Stimulated activated CD8-positive, alpha-beta memory T cell treated with anti-CD3 and anti-CD28 coated beads, Interleukin-12 subunit alpha, Interleukin-12 subunit beta, amount 100 ng/mL, for 24 hours (primary cell): ENCODE results near the gene FUCA2.
"Not testable (repeated sequence)": the region's sequence is repeated elsewhere in the genome, so short reads cannot be mapped to it uniquely, and the experiment has no call there.

Experiments
- DNase-seq: peaks from one replicate; pipeline ENCODE4 v3.0.0-alpha.2; 2020; ENCODE audit errors: extremely low read depth

Gene FUCA2

DNA sequence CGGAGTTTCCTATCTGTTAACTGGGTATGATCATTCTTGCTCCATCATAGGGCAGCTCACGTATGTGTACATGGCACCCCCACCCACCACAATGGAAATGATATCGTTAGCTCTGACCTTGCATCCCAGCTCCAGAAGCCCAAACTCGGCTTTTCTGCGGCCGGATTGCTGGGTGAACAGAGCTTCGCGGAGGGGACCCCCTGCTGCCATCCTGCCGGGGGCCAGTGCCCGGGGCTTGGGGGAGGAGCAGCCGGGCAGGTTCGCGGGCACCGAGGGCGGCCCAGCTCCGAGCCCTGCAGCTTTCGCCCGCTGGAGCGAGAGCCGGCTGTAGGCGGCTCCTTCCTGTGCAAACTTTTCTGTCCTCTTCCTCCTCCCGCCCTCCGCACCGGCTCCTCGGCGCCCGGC, 24.9 kb upstream of the FUCA2 start:
- DNase-seq: no peak

DNA sequence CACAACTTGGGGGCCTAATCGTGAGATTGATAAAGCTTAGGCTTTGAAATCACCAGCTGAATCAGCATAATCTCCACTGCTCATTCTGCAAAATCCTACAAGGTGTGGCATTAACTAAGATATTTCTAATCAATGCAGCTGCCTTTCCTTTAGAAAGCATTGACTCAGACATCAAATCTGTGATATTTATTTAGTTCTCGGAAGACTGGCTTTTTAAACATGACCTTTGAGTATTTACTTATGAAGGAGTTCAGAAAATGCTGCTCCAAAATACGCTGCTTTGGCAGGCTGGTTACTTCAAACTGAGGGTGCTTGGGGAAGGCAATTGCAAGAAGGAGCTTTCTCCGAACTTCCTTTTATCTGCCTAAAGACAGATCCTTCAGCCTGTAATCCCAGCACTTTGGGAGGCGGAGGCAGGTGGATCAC, 23.7 kb upstream of the FUCA2 start:
- no peak for DNase-seq

DNA sequence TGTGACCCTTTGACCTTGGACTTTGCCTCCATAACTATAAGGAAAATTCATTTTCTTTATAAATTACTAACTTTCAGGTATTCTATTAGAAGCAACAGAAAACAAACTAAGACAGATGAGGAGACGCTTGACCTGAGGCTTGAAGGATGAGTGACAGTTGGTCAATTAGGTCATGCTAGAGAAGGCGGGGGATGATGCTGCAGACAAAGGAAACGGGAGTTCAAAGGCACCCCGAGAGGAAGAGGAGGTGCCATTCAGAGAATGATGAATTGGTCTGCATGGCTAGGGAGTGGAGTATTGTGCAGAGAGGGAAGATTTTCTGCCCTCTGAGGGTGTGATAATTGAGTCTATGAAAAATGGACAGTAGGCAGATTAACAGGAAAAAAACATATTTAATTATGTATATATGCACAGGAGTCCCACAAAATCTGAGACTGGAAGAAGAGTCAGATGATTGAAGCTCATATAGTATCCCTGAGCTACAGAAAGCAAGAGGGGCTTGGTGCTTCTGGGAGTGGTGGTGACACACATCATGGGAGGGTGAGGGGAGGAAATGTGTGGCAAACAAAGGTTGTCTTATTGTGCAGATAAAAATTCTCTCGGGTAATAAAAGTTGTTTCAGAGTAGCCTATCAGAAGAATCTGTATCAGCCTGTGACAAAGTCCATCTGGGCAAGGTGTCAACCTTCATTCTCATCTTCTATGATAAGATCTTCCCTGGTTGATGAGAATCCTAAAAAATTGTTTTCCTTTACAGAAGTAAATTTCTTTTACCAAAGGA, 20.4 kb upstream of the FUCA2 start:
- no peak for DNase-seq

DNA sequence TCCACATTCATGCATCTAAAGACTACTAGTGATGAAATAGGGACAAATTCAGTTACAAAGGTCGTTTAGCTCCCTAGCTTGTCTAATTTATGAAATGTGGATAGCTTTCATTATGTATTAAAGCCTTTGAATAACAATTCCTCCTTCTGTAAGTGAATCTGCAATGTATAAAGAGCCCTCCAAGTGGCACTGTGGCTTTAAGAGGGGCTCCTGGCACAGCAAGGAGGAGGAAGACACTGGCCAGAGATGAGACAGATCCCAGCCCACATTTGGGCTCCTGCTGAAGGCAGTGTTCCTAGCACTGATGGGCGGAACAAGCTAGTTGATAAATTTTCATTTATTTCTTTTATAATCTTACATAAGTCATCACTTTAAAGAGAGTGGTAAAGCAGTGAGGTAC, 17.6 kb upstream of the FUCA2 start:
- DNase-seq: no peak

DNA sequence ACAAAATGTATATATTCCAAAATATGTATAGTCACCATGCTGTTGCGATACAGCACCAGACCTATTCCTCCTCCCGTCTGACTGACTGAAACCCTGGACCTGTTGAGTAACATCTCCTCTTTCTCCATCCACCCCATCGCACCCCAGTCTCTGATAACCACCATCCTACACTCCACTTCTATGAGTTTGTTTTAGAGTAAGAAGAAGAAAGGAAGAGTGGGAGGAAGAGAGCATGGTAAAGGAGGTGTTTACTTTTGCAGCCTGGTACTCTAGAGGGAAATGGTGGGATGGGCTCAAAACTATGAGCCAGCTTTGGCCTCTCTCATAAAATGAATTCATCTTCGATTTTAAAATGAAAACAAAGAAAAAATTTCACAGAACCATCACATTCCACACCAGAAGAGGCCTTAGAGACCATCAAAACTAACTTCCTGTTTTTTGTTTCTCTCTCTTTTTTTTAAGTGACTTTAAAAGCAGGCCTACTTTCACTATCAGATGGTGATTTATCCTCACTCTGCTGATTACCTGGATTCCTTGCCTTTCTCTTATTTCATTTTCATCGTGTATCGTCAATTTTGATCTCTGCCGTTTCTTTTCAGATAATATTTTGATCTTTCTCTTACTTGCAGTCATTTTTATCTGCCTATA, 16.8 kb upstream of the FUCA2 start:
- DNase-seq: no peak

DNA sequence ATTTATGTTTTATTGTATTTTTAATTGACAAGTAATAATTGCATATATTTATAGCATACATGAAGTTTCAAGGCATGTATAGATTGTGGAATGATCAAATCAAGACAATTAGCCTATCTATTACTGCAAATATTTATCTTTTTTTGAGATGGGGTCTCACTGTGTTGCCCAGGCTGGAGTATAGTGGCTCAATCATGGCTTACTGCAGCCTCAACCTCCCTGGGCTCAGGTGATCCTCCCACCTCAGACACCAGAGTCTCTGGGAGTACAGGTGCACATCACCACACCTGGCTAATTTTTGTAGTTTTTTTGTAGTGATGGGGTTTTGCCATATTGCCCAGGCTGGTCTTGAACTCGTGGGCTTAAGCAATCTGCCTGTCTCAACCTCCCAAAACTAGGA, 16.2 kb upstream of the FUCA2 start:
- no peak for DNase-seq

DNA sequence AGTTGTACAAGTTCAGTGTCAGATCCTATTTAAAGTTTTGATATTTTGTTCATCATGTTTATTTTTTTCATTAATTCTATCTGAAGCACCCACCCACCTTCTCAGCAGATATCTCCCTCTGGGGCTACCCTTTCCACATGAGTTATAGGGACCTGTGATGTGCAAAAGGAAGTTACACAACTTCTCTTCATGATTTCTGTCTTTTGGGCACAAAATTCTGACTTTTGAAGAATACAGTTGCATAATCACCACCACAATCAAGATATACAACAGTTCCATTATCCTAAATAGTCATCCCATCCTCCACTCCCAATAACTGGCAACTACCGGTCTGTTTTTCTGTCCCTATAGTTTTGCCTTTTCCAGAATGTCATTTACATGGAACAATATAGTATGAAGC, 13.8 kb upstream of the FUCA2 start:
- DNase-seq: no peak

DNA sequence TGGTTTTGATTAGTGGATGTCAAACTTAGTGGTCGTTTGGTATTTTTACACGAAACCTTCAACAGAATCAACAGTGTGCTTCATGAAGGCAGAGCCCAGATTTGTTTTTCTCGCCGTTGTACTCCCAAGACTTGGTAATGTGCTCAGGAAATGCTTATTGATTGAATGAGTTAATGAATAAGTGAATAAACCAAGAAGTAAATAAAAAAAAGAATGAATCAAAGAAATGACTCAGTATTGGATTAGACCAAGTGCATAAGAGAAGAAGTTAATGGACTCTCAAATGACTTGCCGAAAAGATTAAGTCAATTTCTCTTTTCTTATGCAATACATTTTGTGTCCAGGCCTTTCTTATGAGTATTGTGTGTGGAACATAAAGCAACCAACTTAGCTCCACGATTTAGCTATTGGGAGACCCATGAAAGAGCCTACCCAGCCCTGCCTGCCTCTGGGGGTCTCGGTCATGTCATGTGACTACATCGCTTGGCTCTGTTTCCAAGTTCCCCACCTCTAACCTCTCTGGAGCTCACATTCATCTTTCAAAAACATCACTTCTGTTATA, 10.6 kb upstream of the FUCA2 start:
- no peak for DNase-seq

DNA sequence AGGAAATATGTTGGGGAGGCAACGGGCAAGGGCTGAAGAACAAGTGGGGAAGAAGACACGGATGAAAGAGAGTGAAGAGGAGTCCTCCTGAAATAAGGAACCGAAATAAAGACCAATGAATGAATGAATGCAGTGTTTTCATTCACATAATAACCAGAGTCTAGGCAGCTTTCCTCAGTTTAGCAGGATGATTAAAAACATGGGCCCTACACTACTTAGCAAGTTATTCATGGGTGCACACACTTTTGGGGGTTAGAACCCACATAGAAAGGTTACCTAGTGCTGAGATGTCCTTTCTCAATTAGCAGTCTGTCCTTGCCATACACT, 5.9 kb upstream of the FUCA2 start:
- no peak for DNase-seq

DNA sequence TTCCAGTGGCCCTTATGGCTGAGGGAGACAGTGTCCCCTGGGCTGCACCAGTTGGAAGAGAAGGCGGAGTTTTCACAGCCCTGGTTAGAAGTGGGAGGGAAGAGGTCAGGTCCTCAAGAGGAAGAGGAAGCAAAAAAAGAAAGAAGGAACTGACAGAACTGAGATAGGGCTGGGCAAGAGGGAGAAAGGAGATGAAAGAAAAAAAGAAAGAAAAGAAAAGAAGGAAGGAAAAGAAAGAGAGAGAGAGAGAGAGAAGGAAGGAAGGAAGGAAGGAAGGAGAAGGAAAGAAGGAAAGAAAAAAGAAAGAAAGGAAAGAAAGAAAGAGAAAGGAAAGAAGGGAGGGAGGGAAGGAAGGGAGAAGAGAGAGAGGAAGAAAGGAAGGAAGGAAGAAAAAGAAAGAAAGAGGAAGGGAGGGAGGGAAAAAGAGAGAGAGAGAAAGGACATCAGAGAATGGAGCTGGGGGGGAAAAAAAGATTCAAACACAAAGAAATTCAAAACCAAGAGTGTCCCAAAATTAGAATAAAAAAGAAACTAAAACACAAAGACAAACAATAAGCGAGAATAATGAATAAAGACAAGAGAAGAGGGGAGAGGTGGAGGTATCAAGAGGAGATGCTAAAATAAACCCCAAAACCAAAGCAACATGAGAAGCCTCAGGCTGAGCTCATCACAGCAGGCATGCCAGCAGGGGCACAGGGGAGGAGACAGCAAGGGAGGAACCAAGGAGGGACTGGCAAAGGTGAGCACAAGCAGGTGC, 5.3 kb upstream of the FUCA2 start:
- no peak for DNase-seq

DNA sequence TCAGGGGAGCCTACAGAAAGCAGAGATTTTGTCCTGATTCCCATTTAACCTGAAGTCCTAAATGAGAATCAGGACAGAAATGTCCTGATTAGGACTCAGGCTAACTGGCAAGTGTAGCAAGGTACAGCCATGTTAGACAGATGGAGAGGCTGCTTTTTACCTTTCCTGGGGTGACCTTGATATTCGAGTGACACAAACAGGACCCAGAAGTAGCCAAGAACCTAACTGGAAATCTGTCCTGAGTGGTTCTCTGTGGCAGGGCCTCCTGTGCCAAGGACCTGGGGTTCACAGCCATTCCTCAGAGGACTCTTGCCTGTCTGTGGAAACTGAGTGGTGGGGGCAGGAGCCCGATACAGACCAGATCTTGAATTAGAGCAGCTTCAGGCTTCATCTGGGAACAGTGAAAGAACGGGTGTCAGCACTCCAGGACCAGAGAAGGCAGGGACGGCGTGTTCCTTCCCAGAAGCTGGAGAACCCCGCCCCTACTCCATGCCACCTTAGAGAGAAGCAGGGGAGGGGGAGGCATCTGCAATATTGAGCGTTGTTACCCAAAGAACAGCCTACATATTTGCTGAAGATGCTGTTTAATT, 4.3 kb upstream of the FUCA2 start:
- DNase-seq: no peak

DNA sequence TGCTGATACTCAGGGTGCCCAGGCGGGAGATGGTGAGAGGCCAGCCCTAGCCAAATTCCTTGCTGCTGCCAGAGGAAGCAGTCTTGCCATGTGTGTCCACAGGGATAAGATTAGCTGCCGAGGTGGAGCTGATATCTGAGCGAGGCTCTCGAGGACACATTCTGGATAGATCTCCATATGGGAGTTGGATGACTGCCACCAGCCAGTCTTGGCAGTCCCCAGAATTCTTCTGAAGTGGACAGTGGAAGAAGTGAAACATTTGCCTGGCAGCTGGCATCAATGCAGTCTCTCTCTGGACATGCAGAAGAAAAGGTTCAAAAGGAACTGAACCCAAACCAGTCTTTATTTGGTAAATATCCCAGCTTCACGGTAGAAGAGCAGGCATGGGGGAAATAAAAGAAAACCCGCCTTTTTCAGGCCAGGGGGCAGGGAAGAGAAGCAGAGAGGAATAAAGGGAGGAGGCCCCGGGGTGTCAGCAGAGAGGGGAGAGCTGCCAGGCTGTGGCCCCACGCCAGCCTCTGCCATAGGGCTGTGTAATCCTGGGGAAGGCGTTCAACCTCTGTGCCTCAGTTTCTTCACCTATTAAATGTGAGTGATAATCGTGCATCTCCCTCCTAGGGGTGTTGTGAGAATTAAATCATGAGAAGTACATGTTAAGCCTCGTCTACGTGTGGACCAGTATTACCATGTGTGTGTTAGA, 3.7 kb upstream of the FUCA2 start:
- no peak for DNase-seq

DNA sequence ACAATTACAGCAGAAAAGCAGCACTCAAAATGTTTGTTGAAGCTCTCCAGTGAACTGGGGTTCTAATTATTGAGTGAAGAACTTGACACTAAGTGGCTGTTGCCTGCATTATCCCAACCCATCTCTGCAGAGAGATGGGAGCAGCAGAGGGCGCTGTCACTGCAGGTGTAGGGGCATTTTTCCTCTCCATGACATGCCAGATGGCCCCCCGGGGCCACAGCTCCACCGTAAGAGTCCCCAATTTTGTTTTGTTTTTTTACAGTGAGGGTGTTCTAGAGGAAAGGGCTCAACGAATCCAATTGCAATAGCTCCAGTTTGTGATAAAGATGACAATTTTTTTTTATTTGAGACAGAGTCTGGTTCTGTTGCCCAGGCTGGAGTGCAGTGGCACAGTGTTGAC, 1.9 kb upstream of the FUCA2 start:
- DNase-seq: no peak

DNA sequence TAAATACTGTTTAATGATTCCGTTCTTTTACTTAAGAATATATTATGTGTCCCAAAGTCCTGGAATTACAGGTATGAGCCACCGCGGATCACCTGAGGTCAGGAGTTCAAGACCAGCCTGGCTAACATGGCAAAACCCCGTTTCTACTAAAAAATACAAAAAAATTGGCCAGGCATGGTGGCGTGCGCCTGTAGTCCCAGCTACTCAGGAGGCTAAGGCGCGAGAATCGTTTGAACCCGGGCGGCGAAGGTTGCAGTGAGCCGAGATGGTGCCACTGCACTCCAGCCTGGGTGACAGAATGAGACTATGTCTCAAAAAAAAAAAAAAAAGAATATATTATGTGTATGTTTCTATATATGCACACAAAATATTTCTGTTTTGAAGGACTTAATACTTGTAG, 1.2 kb downstream of the FUCA2 start:
- not testable (repeated sequence) for DNase-seq

DNA sequence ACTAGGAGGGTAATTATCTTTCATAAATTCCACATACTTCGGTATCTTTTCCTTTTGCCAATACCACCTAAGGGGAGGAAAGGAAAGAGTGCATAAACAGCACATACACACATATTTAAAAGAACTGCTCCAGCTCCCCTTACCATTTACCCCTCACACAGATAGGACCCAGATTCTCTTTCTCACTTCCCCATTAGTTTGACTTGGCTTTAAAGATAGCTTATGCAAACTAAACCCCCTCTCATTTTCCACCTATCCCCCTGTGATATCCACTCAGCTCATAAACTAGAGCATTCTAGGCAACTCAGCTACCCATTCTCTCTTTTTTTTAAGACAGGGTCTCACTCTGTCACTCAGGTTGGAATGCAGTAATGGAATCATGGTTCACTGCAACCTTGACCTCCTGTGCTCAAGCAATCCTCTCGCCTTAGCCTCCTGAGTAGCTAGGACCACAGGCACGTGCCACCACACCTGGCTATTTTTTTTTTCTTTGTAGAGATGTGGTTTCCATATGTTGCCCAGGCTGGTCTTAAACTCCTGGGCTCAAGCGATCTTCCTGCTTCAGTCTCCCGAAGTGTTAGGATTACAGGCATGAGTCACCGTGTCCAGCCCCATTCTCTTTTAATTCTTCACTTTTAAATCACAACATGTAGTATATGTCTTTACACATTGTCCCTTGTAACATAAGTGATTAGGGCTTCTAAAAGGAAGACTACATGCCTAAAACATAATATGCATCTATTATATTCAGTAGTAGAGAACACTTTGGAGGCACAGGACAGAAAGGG, 4.0 kb downstream of the FUCA2 start:
- DNase-seq: no peak

DNA sequence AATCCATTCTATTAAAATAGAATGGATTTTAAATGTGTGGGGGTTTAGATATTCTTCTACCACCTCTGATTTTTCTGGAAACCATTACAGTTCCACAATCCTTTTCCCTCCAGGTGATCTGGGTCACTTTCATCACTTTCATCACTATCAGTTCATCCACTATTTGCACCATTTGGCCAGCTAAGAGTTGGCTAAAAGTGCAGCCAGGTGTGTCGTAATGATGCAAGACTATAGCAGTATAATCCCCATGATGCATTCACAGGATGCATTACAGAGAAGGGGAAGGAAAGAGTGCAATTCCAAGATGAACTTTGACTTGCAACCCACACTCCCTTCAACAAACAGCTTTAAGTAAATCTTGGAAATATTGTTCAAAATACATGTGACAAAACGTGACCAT, 4.9 kb downstream of the FUCA2 start:
- no peak for DNase-seq

DNA sequence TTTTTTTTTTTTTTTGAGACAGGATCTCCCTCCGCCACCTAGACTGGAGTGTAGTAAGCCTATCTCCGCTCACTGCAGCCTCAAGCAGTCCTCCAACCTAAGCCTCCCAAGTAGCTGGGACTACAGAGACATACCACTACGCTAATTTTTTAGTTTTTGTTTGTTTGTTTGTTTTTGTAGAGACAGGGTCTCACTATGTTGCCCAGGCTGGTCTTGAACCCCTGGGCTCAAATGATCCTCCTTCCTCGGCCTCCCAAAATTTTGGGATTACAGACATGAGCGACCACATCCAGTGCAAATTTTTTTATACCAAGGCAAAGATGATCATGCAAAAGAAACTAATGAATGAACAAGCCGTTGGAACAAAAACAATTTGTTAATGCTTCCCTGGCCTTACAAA, 5.3 kb downstream of the FUCA2 start:
- DNase-seq: no peak

DNA sequence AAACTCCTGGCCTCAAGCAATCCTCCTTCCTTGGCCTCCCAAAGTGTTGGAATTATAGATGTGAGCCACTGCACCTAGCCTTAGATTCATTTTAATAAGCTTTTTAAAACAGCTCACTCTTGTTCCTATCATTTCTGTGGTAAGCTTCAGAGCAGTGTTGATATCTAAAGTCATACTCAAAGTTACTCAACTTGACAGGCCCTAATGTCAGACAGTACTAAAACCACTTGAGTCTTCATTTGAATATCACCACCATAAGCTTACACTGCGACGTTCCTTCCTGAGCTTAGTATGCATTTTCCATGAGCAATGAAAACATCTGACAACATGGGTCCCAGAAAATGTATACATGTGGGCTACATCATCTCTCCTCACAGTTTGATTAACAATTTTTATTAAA, 6.0 kb downstream of the FUCA2 start:
- DNase-seq: no peak

DNA sequence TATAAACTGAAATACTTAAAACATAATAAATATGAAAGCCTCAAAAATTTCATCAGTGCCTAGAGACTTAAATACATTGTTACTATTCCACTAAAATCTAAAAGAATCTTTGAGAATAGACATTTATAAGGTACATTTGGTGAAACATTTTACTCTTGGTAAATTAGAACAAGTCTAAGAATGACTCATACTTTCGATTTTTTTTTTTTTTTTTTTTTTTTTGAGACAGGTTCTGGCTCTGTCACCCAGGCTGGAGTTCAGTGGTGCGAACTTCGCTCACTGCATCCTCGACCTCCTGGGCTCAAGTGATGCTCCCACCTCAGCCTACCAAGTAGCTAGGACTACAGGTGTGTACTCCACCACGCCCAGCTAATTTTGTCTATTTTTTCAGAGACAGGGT, 6.4 kb downstream of the FUCA2 start:
- no peak for DNase-seq

DNA sequence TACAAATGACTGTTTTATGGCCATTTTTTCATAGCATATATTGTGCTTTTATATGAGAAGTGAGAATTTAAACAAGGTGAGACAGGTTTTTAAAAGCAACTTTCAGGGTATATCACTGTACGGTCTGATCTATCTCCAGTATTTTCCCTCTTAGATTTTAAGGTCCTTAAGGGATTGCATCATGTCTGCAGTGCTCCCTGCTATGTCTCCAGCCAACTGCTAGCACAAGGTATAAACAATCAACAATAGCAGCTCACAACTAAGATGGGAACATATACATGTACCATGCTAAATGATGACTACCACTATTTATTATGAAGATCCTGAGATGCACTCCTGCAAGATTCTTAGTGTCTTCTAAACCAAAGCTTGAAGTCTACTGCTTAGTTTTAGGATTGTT, 7.2 kb downstream of the FUCA2 start:
- DNase-seq: no peak

DNA sequence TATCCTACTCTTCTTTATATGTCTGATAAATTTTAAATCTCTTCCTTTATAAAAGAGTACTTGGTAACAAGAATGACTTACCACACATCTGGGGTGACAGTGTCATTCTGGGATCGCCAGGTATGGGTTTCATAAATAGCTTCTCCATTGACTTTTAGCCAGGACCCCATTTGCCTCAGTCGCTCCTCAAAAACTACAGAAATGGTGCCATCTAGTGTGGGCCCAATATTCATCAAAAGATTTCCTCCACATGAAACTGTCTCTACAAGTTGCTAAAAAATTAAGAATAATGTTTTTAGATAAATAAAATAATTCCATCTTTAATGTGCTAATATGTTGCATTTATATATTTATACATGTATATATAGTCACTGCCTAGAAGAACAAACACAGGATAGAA, 9.7 kb downstream of the FUCA2 start:
- DNase-seq: no peak
